ENCODE results near the gene LRP1B. TPM values are rescaled to one million over a fixed set of nuclear protein-coding genes. Genes with fewer than 3 reads are reported as not detected.

The LRP1B gene
- total and polyA plus RNA-seq, 2 donors from 2014 or later = 0.69 to 1.2 TPM

GRCh38 chr2:141942006-141942789 lies 188.6 kb downstream of the LRP1B start:
- no peak for FAIRE-seq
- intact Hi-C loops (cut with DNase I) = no loop called here
- H3K27me3 ChIP-seq (ENCODE audit: control insufficient read depth, insufficient read depth, low read length) = no peaks in the 10 kb centered on the region
- H3K4me3 ChIP-seq (ENCODE audit: low read length in 3 of 3) = no peak overlapping the region
- H3K36me3 ChIP-seq (ENCODE audit: control insufficient read depth in 2 of 3, insufficient read depth in 3 of 3, low read length in 3 of 3) = no peaks in the 10 kb centered on the region
- H3K27ac ChIP-seq (ENCODE audit: low read depth in 2 of 2, low read length in 2 of 2) = no peak overlapping the region
- H3K4me1 ChIP-seq (ENCODE audit: control insufficient read depth in 2 of 3, insufficient read depth in 2 of 3, low read depth in 1 of 3, low read length in 3 of 3) = no peaks in the 10 kb centered on the region
- H3K9me3 ChIP-seq (ENCODE audit: control insufficient read depth in 2 of 3, insufficient read depth in 1 of 3, low read length in 3 of 3) = no peaks in the 10 kb centered on the region
- no peak for DNase-seq
- no peak overlapping the region for H3K9ac ChIP-seq (ENCODE audit: low read length in 3 of 3)
- TF ChIP-seq CTCF (IDR thresholded peaks at IDR 0.05; ENCODE audit: borderline replicate concordance, extremely low read depth, insufficient read depth) = no peak

DNA sequence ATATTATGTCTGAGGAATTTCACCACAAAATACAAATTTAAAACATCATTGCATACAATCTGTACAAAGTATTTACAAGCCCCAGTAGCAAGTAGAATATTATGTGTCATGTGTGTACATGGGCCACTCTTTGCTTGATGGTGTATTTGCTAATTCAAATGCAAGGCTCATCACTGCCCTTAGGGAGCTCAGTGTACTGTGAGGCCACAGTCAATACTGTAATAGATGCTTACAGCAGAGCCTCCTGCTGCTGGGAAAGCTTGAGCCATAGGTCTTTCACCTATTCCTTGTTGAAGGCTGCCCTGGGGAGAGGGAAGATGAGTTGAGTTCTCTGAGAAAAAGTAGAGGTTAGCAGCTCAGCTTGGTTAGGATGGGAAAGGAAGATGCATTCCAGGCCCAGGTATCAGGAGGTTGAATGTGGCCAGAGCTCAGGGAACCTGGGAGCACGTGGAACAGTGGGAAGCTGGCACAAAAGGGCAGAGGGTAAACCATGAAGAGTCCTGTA lies 189.6 kb downstream of the LRP1B start:
- FAIRE-seq = no peak

DNA sequence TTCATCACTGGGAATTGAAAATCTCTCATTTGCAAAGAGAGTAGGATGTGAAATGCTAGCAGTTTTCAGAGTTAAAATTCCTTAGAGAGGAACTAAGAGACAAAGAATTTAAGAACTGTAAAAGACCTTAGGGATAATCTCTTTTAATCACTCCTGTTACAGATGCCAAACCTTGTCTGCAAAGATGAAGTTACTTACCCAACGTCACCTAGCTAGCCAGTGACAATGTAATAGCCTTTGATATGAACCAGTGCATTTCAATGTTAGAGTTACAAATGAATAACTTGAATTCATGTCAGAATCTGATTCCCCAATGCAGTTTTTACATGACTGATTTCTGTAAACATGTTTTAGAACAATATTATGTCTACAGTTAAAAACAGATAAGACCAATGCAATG lies 190.1 kb downstream of the LRP1B start:
- H3K9me3 ChIP-seq (ENCODE audit: control insufficient read depth in 2 of 3, insufficient read depth in 1 of 3, low read length in 3 of 3) = no peaks in the 10 kb centered on the region
- TF ChIP-seq CTCF (IDR thresholded peaks at IDR 0.05; ENCODE audit: borderline replicate concordance, extremely low read depth, insufficient read depth) = no peak
- H3K27me3 ChIP-seq (ENCODE audit: control insufficient read depth, insufficient read depth, low read length) = no peaks in the 10 kb centered on the region
- FAIRE-seq = no peak
- H3K27ac ChIP-seq (ENCODE audit: low read depth in 2 of 2, low read length in 2 of 2) = no peak overlapping the region
- no peak for DNase-seq
- H3K36me3 ChIP-seq (ENCODE audit: control insufficient read depth in 2 of 3, insufficient read depth in 3 of 3, low read length in 3 of 3) = no peaks in the 10 kb centered on the region
- intact Hi-C loops (cut with DNase I) = no loop called here
- no peak overlapping the region for H3K4me3 ChIP-seq (ENCODE audit: low read length in 3 of 3)
- H3K4me1 ChIP-seq (ENCODE audit: control insufficient read depth in 2 of 3, insufficient read depth in 2 of 3, low read depth in 1 of 3, low read length in 3 of 3) = no peaks in the 10 kb centered on the region
- no peak overlapping the region for H3K9ac ChIP-seq (ENCODE audit: low read length in 3 of 3)

More for the DNA sequence above, 189.6 kb downstream of the LRP1B start:
- intact Hi-C loops (cut with DNase I) = no loop called here
- Histone ChIP-seq H3K4me1 (ENCODE audit: control insufficient read depth in 2 of 3, insufficient read depth in 2 of 3, low read depth in 1 of 3, low read length in 3 of 3) (no peaks in the 10 kb centered on the region), H3K36me3 (ENCODE audit: control insufficient read depth in 2 of 3, insufficient read depth in 3 of 3, low read length in 3 of 3) (no peaks in the 10 kb centered on the region), H3K27ac (ENCODE audit: low read depth in 2 of 2, low read length in 2 of 2) (no peak overlapping the region), H3K9me3 (ENCODE audit: control insufficient read depth in 2 of 3, insufficient read depth in 1 of 3, low read length in 3 of 3) (no peaks in the 10 kb centered on the region), H3K4me3 (ENCODE audit: low read length in 3 of 3) (no peak overlapping the region), H3K9ac (ENCODE audit: low read length in 3 of 3) (no peak overlapping the region), H3K27me3 (ENCODE audit: control insufficient read depth, insufficient read depth, low read length) (no peaks in the 10 kb centered on the region)
- TF ChIP-seq CTCF (IDR thresholded peaks at IDR 0.05; ENCODE audit: borderline replicate concordance, extremely low read depth, insufficient read depth) = no peak
- DNase-seq = no peak
